Endodermal cell (in vitro differentiated cells): Measurements from ENCODE around the gene NAALADL2. TPM values are rescaled to one million over a fixed set of nuclear protein-coding genes. Genes with fewer than 3 reads are reported as not detected.

Experiments used
- DNase-seq: peaks from one replicate; pipeline ENCODE4 v3.0.0-alpha.2; 2017
- H3K27ac ChIP-seq: 2 replicates; pipeline ENCODE4 v1.5.1; 2013; ENCODE audit warnings: mild to moderate bottlenecking, low read depth, low read length, moderate library complexity
- H3K27me3 ChIP-seq: 2 replicates; pipeline ENCODE4 v1.6.1; 2013; ENCODE audit warnings: mild to moderate bottlenecking, low read length, moderate library complexity; ENCODE audit not compliant: insufficient read depth, control insufficient read depth, poor library complexity, severe bottlenecking
- H3K36me3 ChIP-seq: 2 replicates; pipeline ENCODE4 v1.7.0; 2013; ENCODE audit warnings: mild to moderate bottlenecking, low read length, moderate library complexity; ENCODE audit not compliant: control insufficient read depth, insufficient read depth
- H3K4me1 ChIP-seq: one replicate; pipeline ENCODE4 v1.7.0; 2013; ENCODE audit warnings: low read length; ENCODE audit not compliant: control insufficient read depth, insufficient read depth
- H3K4me3 ChIP-seq: 2 replicates; pipeline ENCODE4 v1.5.1; 2013; ENCODE audit warnings: mild to moderate bottlenecking, low read length, moderate library complexity
- H3K9ac ChIP-seq: 2 replicates; pipeline ENCODE4 v1.6.1; 2013; ENCODE audit warnings: mild to moderate bottlenecking, low read length, moderate library complexity; ENCODE audit not compliant: poor library complexity, severe bottlenecking; ENCODE audit errors: extremely low read depth
- H3K9me3 ChIP-seq: 2 replicates; pipeline ENCODE4 v1.6.1; 2013; ENCODE audit warnings: mild to moderate bottlenecking, low read length, moderate library complexity; ENCODE audit not compliant: control insufficient read depth
- H3K27ac Mint-ChIP-seq: 2 replicates; pipeline ENCODE4 v1.8.0; 2020; ENCODE audit warnings: mixed read lengths
- H3K27me3 Mint-ChIP-seq: 2 replicates; pipeline ENCODE4 v1.8.0; 2021; ENCODE audit warnings: mild to moderate bottlenecking, mixed read lengths; ENCODE audit not compliant: insufficient read depth
- H3K36me3 Mint-ChIP-seq: 2 replicates; pipeline ENCODE4 v1.8.0; 2020; ENCODE audit warnings: low read depth, mixed read lengths
- H3K4me1 Mint-ChIP-seq: 2 replicates; pipeline ENCODE4 v1.8.0; 2020; ENCODE audit warnings: mixed read lengths
- H3K4me3 Mint-ChIP-seq: 2 replicates; pipeline ENCODE4 v1.8.0; 2020; ENCODE audit warnings: mild to moderate bottlenecking, moderate library complexity, mixed read lengths
- H3K9me3 Mint-ChIP-seq: 2 replicates; pipeline ENCODE4 v1.8.0; 2020; ENCODE audit warnings: mild to moderate bottlenecking, mixed read lengths
- CTCF ChIP-seq: fragments of 200-600 bp; sonication (generic); conservative IDR thresholded peaks from 2 replicates; pipeline ENCODE4 v1.5.0; 2021; ENCODE audit warnings: antibody characterized with exemption, mild to moderate bottlenecking
- WGBS, 2 experiments: methylation state at CpG; one replicate each; pipeline versions ENCODE4 v1.1.5 to v1.1.7; 2013; ENCODE audit warnings: missing lambda C conversion rate in 2 of 2, mixed read lengths in 1 of 2; ENCODE audit not compliant: insufficient coverage in 1 of 2, insufficient read length in 1 of 2; 5-methylcytosine and 5-hydroxymethylcytosine counted together
- total RNA-seq, 2 donors: library from RNA; stranded (reverse); fragmentation: NEBNext Ultra II Directional in 1 of 2; extraction: Animal tissue kit (Norgen Biotek cat#: 25700) in 1 of 2; gene quantifications; 2 replicates in 1 of 2; 3 replicates in 1 of 2; pipeline ENCODE4 v1.2.1, GENCODE V29; 2021

The NAALADL2 gene
- total RNA-seq, 2 donors from 2014 or later, result 1.6 to 1.8 TPM

DNA sequence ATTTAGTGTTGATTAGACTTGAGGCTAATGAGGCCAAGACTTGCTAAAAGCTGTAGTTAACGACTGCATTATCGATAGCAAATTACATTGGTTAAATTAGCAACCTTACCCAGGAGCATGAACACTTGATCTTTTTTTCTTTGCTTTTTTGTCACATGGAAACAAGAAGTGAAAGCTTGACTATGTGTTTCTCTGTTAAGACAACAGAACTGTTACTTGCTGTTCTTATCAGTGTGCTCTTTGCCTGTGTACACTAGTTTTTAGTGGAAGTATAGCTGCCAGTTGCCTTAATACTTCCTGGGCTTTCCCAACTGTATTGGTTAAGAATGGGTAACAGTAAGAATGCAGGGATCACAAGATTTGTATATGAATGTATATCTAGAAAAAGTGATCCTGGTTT lies 625.5 kb downstream of the NAALADL2 start:
- Mint-ChIP-seq H3K4me1 (no peaks in the 10 kb centered on the region), H3K36me3 (no peaks in the 10 kb centered on the region), H3K27ac (no peak overlapping the region), H3K4me3 (no peak overlapping the region), H3K27me3 (no peaks in the 10 kb centered on the region), H3K9me3 (no peaks in the 10 kb centered on the region)
- Histone ChIP-seq H3K4me3 (no peak overlapping the region), H3K4me1 (no peaks in the 10 kb centered on the region), H3K36me3 (no peaks in the 10 kb centered on the region), H3K9ac (no peak overlapping the region), H3K9me3 (no peaks in the 10 kb centered on the region), H3K27me3 (no peaks in the 10 kb centered on the region), H3K27ac (no peak overlapping the region)
- WGBS, 2 experiments, result 93 to 95% methylated on average over 2 of the region's 2 CpGs
- no peak for DNase-seq
- no peak for TF ChIP-seq CTCF

GRCh38 chr3:175485436-175485835 lies 626.3 kb downstream of the NAALADL2 start:
- Histone ChIP-seq H3K4me3 (no peak overlapping the region), H3K27ac (no peak overlapping the region), H3K27me3 (no peaks in the 10 kb centered on the region), H3K9ac (no peak overlapping the region), H3K9me3 (no peaks in the 10 kb centered on the region), H3K4me1 (no peaks in the 10 kb centered on the region), H3K36me3 (no peaks in the 10 kb centered on the region)
- WGBS, 2 experiments, result 92% methylated on average over 1 of the region's 1 CpG; no CpG with 5 or more reads in 1 of the 2 experiments
- H3K4me3 Mint-ChIP-seq, result no peak overlapping the region
- no peaks in the 10 kb centered on the region for H3K4me1 Mint-ChIP-seq
- TF ChIP-seq CTCF, result peak; percentile 46
- no peaks in the 10 kb centered on the region for H3K9me3 Mint-ChIP-seq
- no peaks in the 10 kb centered on the region for H3K36me3 Mint-ChIP-seq
- H3K27me3 Mint-ChIP-seq, result no peaks in the 10 kb centered on the region
- DNase-seq, result peak; percentile 43
- no peak overlapping the region for H3K27ac Mint-ChIP-seq

- WGBS, 2 experiments, result 88% methylated on average over 5 to 6 of the region's 6 CpGs
- no peak overlapping the region for H3K4me3 Mint-ChIP-seq
- DNase-seq, result no peak
- no peak overlapping the region for H3K4me3 ChIP-seq
- no peaks in the 10 kb centered on the region for H3K4me1 Mint-ChIP-seq
- no peaks in the 10 kb centered on the region for H3K27me3 Mint-ChIP-seq
- no peaks in the 10 kb centered on the region for H3K9me3 ChIP-seq
- H3K9ac ChIP-seq, result no peak overlapping the region
- no peaks in the 10 kb centered on the region for H3K36me3 Mint-ChIP-seq
- H3K27ac Mint-ChIP-seq, result no peak overlapping the region
- no peak overlapping the region for H3K27ac ChIP-seq
- H3K9me3 Mint-ChIP-seq, result no peaks in the 10 kb centered on the region
- no peaks in the 10 kb centered on the region for H3K36me3 ChIP-seq
- no peaks in the 10 kb centered on the region for H3K27me3 ChIP-seq
- H3K4me1 ChIP-seq, result no peaks in the 10 kb centered on the region
- no peak for TF ChIP-seq CTCF
Observed at GRCh38 chr3:175486255-175486654, 627.1 kb downstream of the NAALADL2 start.
